Measurements from ENCODE around the gene TMEM178A. TPM values are rescaled to one million over a fixed set of nuclear protein-coding genes. Genes with fewer than 3 reads are reported as not detected.

Gene TMEM178A
- polyA plus RNA-seq, 1 donor from 2014 or later: 31.8 TPM

DNA sequence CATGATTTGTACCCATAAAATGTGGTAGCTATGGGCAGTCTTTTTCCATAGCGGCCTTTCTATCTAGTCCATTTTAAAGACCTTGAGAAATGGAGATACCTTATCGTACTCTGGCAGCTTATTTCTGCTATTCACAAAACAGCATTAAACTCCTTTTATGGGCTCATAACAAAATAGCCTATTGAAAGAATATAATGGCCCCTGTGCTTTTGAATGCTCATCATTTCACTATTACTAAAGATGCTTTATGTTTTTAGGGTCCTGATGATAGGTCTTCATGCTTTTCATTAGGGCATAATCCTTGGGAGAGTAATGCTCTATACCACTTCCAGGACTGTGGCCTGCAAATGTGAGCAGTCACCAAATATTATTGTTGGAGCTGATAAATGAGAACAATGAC, 7.3 kb upstream of the TMEM178A start:
- TF ChIP-seq CTCF (IDR thresholded peaks at IDR 0.05; ENCODE audit: poor library complexity, severe bottlenecking) (no peak), EZH2 (IDR thresholded peaks at IDR 0.05; ENCODE audit: borderline replicate concordance, insufficient read depth, low read length, poor library complexity, severe bottlenecking) (no peak), SMC3 (conservative IDR thresholded peaks at IDR 0.05; ENCODE audit: poor library complexity) (no peak), TAF1 (IDR thresholded peaks at IDR 0.05; ENCODE audit: low read depth) (no peak), EP300 (conservative IDR thresholded peaks at IDR 0.05; ENCODE audit: poor library complexity, severe bottlenecking) (no peak), POLR2AphosphoS5 (IDR thresholded peaks at IDR 0.05) (no peak)
- no peaks in the 10 kb centered on the region for H3F3A ChIP-seq (ENCODE audit: insufficient read depth, low read length, poor library complexity, severe bottlenecking)
- no peaks in the 10 kb centered on the region for H3K9me2 ChIP-seq (ENCODE audit: insufficient read depth, low read length)
- H3K9ac ChIP-seq (ENCODE audit: low read length): no peak overlapping the region
- no peaks in the 10 kb centered on the region for H3K27me3 ChIP-seq (ENCODE audit: insufficient read depth, low read depth, low read length)
- H3K4me3 ChIP-seq (ENCODE audit: low read length): no peak overlapping the region
- H3K4me2 ChIP-seq (ENCODE audit: low read length): no peak overlapping the region
- no peaks in the 10 kb centered on the region for H3K79me2 ChIP-seq (replicated peaks; ENCODE audit: insufficient read depth, low read length)
- H3K9me3 ChIP-seq (ENCODE audit: low read length): no peaks in the 10 kb centered on the region
- H4K20me1 ChIP-seq (ENCODE audit: insufficient read depth): no peaks in the 10 kb centered on the region
- no peak overlapping the region for H3K27ac ChIP-seq (ENCODE audit: low read length)
- no peaks in the 10 kb centered on the region for H3K36me3 ChIP-seq (ENCODE audit: insufficient read depth, low read length)
- H2AFZ ChIP-seq (ENCODE audit: low read depth, low read length): no peak overlapping the region

DNA sequence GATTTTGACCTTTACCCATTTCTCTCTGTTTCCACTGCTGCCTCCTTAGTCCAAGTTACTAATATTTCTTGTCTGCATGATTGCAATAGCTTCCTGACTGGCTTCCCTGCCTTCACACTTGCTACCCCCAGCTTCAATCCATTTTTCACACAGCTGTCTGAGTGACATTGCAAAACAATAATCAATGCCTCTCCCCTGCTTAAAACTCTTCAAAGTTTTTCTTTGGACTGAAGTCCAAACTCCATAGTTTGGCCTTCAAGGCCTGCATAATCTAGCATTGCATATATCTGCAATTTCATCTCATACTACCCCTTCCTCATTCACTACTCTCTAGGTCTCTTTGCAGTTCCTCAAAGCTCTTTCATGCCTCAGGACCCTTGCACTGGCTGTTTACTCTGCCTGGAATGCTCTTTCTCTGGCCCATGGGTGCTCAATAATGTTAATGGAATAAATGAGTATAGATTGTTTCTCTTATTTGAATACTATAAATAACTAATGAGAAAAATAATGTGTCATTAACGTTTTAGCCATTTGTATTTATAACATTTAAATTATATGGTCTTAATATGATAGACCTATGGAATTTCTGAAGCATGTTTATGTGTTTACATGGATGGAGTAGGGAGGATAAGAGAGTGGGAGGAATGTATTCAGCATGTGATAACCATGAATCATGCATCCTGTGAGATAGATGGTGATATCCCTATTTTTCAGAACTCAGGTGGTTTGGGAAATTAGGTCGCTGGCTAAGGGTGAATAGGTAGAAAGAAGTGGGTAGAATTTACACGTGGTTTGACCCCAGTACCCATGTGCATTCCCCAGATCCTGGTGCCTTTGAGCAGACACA, 5.7 kb upstream of the TMEM178A start:
- Histone ChIP-seq H3K27ac (ENCODE audit: low read length) (no peak overlapping the region), H3K79me2 (replicated peaks; ENCODE audit: insufficient read depth, low read length) (no peaks in the 10 kb centered on the region), H3K4me3 (ENCODE audit: low read length) (no peak overlapping the region), H3F3A (ENCODE audit: insufficient read depth, low read length, poor library complexity, severe bottlenecking) (no peaks in the 10 kb centered on the region), H3K4me2 (ENCODE audit: low read length) (no peak overlapping the region), H3K9ac (ENCODE audit: low read length) (no peak overlapping the region), H3K36me3 (ENCODE audit: insufficient read depth, low read length) (no peaks in the 10 kb centered on the region), H3K9me3 (ENCODE audit: low read length) (no peaks in the 10 kb centered on the region), H3K27me3 (ENCODE audit: insufficient read depth, low read depth, low read length) (no peaks in the 10 kb centered on the region), H3K9me2 (ENCODE audit: insufficient read depth, low read length) (no peaks in the 10 kb centered on the region), H4K20me1 (ENCODE audit: insufficient read depth) (no peaks in the 10 kb centered on the region), H2AFZ (ENCODE audit: low read depth, low read length) (no peak overlapping the region)
- TF ChIP-seq RAD21 (conservative IDR thresholded peaks at IDR 0.05) (no peak), CTCF (IDR thresholded peaks at IDR 0.05; ENCODE audit: poor library complexity, severe bottlenecking) (no peak), EP300 (conservative IDR thresholded peaks at IDR 0.05; ENCODE audit: poor library complexity, severe bottlenecking) (no peak), EZH2 (IDR thresholded peaks at IDR 0.05; ENCODE audit: borderline replicate concordance, insufficient read depth, low read length, poor library complexity, severe bottlenecking) (no peak), MXI1 (conservative IDR thresholded peaks at IDR 0.05; ENCODE audit: poor library complexity, severe bottlenecking) (no peak), TAF1 (IDR thresholded peaks at IDR 0.05; ENCODE audit: low read depth) (no peak), SMC3 (conservative IDR thresholded peaks at IDR 0.05; ENCODE audit: poor library complexity) (no peak), POLR2AphosphoS5 (IDR thresholded peaks at IDR 0.05) (no peak), REST (IDR thresholded peaks at IDR 0.05; ENCODE audit: borderline replicate concordance) (no peak)
